Lower leg skin (tissue), 4 donors: Measurements from ENCODE around the gene RBM44. TPM values are rescaled to one million over a fixed set of nuclear protein-coding genes. Genes with fewer than 3 reads are reported as not detected.
"Not testable (repeated sequence)": the region's sequence is repeated elsewhere in the genome, so short reads cannot be mapped to it uniquely, and the experiment has no call there.

Source experiments
- DNase-seq, 2 donors: peaks; one replicate each; pipeline ENCODE4 v3.0.0-alpha.2; 2019; ENCODE audit warnings: low spot score in 2 of 2
- H3K4me3 ChIP-seq: fragments of 200-600 bp; sonication (generic); 2 replicates; pipeline ENCODE4 v1.5.1; 2017; ENCODE audit warnings: mild to moderate bottlenecking, low read depth; ENCODE audit not compliant: poor library complexity, severe bottlenecking
- CTCF ChIP-seq, 3 donors: fragments of 450-650 bp; IDR thresholded peaks; one replicate each; pipeline ENCODE4 v1.5.1; 2016; ENCODE audit warnings: antibody characterized with exemption in 3 of 3, mild to moderate bottlenecking in 3 of 3, moderate library complexity in 2 of 3
- POLR2A ChIP-seq, 2 donors: fragments of 450-650 bp; IDR thresholded peaks; one replicate each; pipeline ENCODE4 v1.6.1; 2016 to 2017; ENCODE audit warnings: antibody characterized with exemption in 2 of 2, mild to moderate bottlenecking in 1 of 2, moderate library complexity in 1 of 2
- WGBS, 2 donors: methylation state at CpG; one replicate each; pipeline ENCODE4 v1.1.5; 2018; 5-methylcytosine and 5-hydroxymethylcytosine counted together
- intact Hi-C: fragments of 100-400 bp; cut with DNase I; formaldehyde crosslinking; loops from one replicate; pipeline ENCODE4 v1.15.0; 2023; ENCODE audit warnings: low total_unique reads
- total RNA-seq, 4 donors: library from RNA; depleted of rRNA; stranded (reverse); fragments of >200 nt; gene quantifications; one replicate each; pipeline ENCODE4 v1.1.0, GENCODE V29; 2016

RBM44 gene
- total RNA-seq, 4 donors from 2014 or later: 0.12 to 0.38 (median 0.23) TPM

DNA sequence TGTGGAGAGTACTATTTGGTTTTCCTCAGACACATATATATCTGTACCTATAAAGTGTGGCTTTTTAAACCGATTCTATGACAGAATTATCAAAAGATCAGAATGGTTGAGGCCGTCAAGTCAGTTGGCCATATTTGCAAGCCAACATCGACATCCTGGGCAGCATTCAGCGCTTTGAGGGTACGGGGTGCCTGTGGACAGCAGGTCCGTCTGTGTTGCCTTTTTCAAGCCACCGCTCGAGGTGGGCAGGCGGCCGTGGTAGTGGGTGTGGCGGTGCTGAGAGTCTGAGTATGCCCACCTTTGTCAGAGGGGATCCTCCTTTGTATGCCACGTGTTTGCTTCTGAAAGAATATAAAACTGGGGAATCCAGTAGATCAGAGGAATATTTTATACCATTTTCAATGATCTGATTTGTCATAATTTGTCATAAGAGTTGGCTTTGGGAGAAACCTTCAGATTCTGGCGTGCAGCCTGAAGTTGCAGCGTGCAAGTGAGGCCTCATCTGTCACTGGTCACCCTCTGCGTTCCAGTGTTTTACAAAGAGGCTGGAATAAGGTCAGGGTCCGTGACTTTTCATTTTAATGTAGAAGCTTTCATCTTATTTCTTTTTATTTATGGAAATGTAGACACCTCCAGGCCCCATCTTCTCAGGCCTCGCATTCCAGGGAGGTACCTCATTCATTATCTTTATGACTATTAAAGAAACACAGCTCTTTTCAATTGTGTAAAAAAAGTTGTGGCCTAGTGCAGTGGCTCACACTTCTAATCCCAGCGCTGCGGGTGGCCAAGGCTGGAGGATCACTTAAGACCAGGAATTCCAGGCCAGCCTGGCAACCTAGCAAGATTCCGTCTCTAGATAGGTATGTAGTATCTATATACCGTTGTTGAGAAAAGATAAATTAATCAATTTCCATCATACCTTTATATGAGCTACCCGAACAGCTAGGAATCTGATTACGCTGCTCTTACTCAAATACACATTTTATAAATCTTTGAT is 37.8 kb upstream of the RBM44 start:
- DNase-seq: peak in 1 of 2 donors; percentile 49
- TF ChIP-seq CTCF (IDR thresholded peaks at IDR 0.05): no peak
- TF ChIP-seq POLR2A (IDR thresholded peaks at IDR 0.05): no peak
- intact Hi-C loops: no loop called here
- WGBS, 2 donors: 93 to 95% methylated on average over 23 of the region's 23 CpGs
- no peak overlapping the region for H3K4me3 ChIP-seq

- WGBS, 2 donors: 92 to 94% methylated on average over 9 of the region's 9 CpGs
- intact Hi-C loops, DNase-seq, H3K4me3 ChIP-seq: not testable (repeated sequence)
Measured at GRCh38 chr2:237762291-237763182, 36.0 kb upstream of the RBM44 start.

DNA sequence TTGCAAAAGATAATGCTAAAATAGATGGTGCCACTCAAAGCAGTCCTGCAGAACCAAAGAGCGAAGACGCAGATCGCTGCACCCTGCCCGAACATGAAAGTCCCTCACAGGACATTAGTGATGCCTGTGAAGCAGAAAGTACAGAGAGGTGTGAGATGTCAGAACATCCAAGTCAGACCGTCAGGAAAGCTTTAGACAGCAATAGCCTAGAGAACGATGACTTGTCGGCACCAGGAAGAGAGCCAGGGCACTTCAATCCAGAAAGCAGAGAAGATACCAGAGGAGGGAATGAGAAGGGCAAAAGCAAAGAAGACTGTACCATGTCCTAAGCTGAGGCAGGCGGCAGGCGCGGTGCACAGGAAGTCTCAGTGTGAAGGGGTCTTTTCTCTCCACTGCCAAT is 34.8 kb upstream of the RBM44 start:
- WGBS, 2 donors: 94 to 96% methylated on average over 10 of the region's 10 CpGs
- intact Hi-C loops: no loop called here
- H3K4me3 ChIP-seq: no peak overlapping the region
- TF ChIP-seq CTCF (IDR thresholded peaks at IDR 0.05) (no peak), POLR2A (IDR thresholded peaks at IDR 0.05) (no peak)
- DNase-seq: no peak

DNA sequence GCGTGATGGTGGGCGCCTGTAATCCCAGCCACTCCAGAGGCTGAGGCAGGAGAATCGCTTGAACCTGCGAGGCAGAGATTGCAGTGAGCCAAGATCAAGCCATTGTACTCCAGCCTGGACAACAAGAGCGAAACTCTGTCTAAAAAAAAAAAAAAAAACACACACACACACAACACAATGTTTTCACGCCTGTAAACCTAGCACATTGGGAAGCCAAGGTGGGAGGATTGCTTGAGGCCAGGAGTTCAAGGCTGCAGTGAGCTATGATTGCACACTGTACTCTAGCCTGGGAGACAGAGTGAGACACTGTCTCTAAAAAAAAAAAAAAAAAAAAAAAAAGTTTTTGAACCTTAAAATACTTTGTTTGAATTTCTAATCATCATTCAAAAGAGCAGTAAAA is 33.5 kb upstream of the RBM44 start:
- DNase-seq, intact Hi-C loops, H3K4me3 ChIP-seq: not testable (repeated sequence)
- 97 to 98% methylated on average over 6 of the region's 6 CpGs for WGBS, 2 donors

DNA sequence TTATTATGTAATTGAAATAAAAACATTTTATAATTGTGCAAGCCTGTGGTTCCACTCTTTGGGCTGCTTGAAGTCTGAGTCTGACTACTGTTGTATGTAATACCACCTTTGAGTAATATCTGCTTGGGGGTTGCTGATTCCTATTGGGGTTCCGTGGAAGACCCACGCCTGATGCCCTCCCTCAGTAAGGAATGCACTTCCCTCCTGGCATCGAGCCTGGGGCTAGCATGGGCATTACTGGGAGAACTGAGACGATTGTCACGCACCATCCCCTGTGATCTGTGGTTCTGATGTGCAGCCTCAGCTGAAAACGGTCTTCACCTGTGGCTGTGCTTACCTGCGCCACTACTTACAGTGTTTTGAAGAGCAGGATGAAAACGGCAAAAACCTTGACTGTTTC is 32.7 kb upstream of the RBM44 start:
- WGBS, 2 donors: 85 to 92% methylated on average over 8 of the region's 8 CpGs
- DNase-seq: no peak
- intact Hi-C loops: no loop called here
- TF ChIP-seq CTCF (IDR thresholded peaks at IDR 0.05): no peak
- no peak for TF ChIP-seq POLR2A (IDR thresholded peaks at IDR 0.05)
- H3K4me3 ChIP-seq: no peak overlapping the region

DNA sequence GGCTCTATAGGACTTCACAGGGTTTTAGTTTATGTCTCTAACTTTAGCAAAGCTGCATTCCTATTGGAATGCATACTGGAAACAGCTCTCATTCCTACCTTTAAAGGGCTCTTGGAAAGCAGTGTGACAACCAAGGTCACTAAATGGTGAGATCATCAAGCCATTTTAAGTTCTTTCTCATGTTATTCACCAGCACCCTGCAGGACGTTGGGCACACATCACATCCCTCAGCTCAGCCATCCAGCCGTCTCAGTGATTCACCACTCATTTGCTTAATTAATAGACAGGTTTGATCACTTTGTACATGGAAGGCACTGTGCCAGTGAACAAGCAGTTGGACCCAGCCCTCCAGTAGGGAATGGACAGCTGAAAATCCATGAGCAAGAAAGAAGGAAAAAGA is 32.2 kb upstream of the RBM44 start:
- TF ChIP-seq POLR2A (IDR thresholded peaks at IDR 0.05) (no peak), CTCF (IDR thresholded peaks at IDR 0.05) (no peak)
- no peak for DNase-seq
- no peak overlapping the region for H3K4me3 ChIP-seq
- 32 to 40% methylated on average over 2 of the region's 2 CpGs for WGBS, 2 donors
- intact Hi-C loops: no loop called here
